ENCODE data around the gene MN1.

The MN1 gene

GRCh38 chr22:27716074-27716473 lies 85.5 kb downstream of the MN1 start:
- no peak for DNase-seq (ENCODE audit: low read depth, low spot score)

DNA sequence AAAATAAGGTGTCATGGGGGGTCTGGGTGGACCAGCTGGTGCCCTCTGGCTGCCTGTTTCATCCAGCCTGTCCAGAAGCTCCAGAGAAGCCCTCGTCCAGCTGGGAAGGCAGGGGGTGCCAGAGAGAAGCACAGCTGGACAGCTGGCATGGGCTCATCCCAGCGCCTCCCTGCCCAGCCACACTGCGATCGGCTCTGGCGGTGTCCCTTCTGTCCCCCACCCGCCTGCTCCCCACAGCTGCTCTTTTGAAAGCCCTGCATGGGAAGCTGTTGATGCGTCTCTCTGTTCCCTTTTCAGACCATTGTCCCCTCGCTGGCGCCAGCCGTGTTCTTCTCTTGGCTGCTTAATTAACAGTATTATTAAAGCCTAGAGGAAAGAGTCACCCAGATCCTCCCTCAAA lies 86.5 kb downstream of the MN1 start:
- DNase-seq (ENCODE audit: low read depth, low spot score), result no peak

GRCh38 chr22:27714068-27714467 lies 87.5 kb downstream of the MN1 start:
- DNase-seq (ENCODE audit: low read depth, low spot score), result no peak

GRCh38 chr22:27713461-27713860 lies 88.1 kb downstream of the MN1 start:
- no peak for DNase-seq (ENCODE audit: low read depth, low spot score)

DNA sequence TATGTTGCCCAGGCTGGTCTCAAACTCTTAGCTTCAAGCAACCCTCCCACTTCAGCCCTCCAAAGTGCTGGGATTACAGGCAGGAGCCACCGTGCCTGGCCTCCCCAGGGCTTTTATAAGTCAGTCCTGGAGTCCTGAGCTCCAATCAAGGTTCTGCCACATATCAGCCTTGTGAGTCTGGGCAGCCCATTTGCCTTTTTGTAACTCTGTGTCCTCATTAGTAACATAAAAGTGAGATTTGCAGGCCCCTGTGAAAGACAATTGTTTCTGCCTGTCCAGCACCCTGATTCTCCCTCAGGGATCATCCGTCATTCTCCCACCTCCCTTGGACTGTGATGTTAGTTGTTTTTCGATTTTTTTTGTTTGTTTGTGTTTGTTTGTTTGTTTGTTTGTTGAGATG lies 89.8 kb downstream of the MN1 start:
- no peak for DNase-seq (ENCODE audit: low read depth, low spot score)

- DNase-seq (ENCODE audit: low read depth, low spot score), result no peak
Observed at GRCh38 chr22:27711012-27711411, 90.5 kb downstream of the MN1 start.

DNA sequence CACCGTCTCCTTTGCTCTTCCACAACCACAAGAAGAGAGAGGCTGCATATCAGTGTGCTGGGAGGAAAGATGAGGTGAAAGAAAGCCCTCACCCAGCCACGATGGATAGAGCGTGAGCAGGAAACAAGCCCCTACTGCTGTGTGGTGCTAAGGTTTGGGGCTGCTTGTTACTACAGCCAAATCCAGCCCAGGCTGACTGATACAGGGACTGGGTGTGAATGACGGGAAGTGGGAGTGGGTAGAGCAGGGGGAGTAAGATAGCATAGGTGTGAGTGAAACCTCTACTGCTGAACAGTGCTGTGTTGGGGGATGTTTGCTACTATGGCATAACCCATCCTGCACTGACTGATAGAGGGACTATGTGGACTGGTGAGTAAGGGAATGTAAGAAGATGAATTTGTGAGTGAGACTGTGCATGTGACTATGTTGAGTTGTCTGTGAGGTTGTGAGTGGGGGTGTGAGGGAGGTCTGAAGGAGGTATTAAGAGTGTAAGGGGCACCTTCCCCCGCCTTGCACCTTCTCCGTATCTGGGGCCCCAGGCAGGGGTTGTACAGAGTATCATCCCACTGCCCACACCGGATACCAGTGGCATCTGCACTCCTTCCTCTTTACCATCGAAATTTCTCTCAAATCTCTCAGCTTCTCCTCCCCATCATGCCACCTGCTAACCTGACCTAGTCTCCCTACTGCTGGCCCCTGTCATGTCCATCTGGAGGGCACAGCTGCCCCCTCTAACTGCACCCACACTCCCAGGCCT lies 91.5 kb downstream of the MN1 start:
- no peak for DNase-seq (ENCODE audit: low read depth, low spot score)

GRCh38 chr22:27706489-27706888 lies 95.1 kb downstream of the MN1 start:
- no peak for DNase-seq (ENCODE audit: low read depth, low spot score)

- DNase-seq (ENCODE audit: low read depth, low spot score), result no peak
Observed at GRCh38 chr22:27705408-27706080, 96.0 kb downstream of the MN1 start.

GRCh38 chr22:27704581-27704980 lies 97.0 kb downstream of the MN1 start:
- no peak for DNase-seq (ENCODE audit: low read depth, low spot score)

DNA sequence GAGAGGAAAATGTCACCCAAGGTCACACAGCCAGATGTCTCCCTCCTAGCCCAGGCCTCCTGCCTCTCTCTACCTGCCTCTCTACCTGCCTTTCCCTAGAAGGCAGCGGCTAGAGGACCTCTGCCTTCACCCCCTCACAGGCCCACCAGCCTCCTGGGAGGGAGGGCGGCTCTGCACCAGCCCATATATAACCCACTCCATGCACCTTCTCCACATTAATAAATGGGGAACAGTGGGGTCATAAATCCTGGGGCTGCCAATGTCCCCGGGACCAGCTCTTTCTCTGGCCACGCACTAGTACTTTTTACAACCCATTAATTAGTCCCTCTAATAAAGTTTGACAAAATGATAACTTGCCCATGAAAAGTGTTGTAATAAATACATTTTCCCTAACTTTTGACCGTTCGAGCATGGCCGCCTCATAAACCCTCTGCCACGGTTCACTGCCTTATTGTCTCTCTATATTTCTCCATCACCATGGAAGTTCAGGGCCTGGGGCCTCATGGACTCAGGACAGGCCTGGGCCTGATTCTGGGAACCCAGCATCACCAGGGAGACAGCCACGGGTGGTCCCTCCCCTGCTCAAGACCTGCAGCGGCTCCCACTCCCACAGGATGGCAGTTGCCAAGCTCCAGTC lies 102.1 kb downstream of the MN1 start:
- no peak for DNase-seq (ENCODE audit: low read depth, low spot score)

- DNase-seq (ENCODE audit: low read depth, low spot score), result no peak
Observed at GRCh38 chr22:27698813-27699212, 102.7 kb downstream of the MN1 start.
